Activated naive CD4-positive, alpha-beta T cell treated with anti-CD3 and anti-CD28 coated beads, Interleukin-2, amount 50 U/mL, for 24 hours (primary cell): ENCODE results near the gene KERA.
"Not testable (repeated sequence)": the region's sequence is repeated elsewhere in the genome, so short reads cannot be mapped to it uniquely, and the experiment has no call there.

Source experiments
- H3K27ac Mint-ChIP-seq: one replicate; pipeline ENCODE4 v1.8.0; 2021; ENCODE audit warnings: mild to moderate bottlenecking, mixed read lengths
- H3K27me3 Mint-ChIP-seq: one replicate; pipeline ENCODE4 v1.8.0; 2021; ENCODE audit warnings: mixed read lengths
- H3K36me3 Mint-ChIP-seq: one replicate; pipeline ENCODE4 v1.8.0; 2021; ENCODE audit warnings: mixed read lengths
- H3K4me1 Mint-ChIP-seq: one replicate; pipeline ENCODE4 v1.8.0; 2021; ENCODE audit warnings: mixed read lengths
- H3K4me3 Mint-ChIP-seq: one replicate; pipeline ENCODE4 v1.8.0; 2021; ENCODE audit warnings: mild to moderate bottlenecking, mixed read lengths
- H3K9me3 Mint-ChIP-seq: one replicate; pipeline ENCODE4 v1.8.0; 2021; ENCODE audit warnings: mixed read lengths

Gene KERA

DNA sequence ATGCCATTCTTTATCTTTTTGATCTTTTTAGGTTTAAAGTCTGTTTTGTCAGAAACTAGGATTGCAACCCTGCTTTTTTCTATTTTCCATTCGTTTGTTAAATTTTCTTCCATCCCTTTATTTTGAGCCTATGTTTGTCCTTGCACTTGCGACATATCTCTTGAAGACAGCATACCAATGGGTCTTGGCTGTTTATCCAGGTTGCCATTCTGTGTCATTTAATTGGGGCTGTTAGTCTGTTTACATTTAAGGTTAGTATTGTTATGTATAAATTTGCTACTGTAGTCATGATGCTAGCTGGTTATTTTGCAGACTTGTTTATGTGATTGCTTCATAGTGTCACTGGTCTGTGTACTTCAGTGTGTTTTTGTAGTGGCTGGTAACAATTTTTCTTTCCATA, 32.1 kb upstream of the KERA start:
- H3K27ac Mint-ChIP-seq, H3K27me3 Mint-ChIP-seq, H3K36me3 Mint-ChIP-seq, H3K4me3 Mint-ChIP-seq, H3K4me1 Mint-ChIP-seq: not testable (repeated sequence)
- H3K9me3 Mint-ChIP-seq = peaks cover 31% of the 10 kb centered on the region

DNA sequence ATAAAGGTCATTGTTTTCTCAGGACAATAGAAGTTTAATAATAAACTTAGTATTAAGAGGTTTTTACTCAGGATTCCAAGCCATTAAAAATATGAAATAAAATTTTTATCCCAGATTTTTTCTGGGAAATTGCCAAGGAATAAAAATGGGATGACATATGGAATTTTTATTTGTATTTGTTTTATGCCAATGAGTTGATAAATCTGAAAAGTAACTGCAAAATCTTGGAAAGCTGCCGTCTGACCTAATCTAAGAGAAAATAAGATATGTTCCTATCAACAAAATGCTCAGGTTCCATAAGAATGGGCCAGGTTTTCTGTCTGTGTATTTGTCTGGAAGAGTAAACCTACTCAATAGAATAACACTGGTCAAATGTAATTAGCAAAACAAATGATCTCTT, 22.2 kb upstream of the KERA start:
- H3K36me3 Mint-ChIP-seq = no peaks in the 10 kb centered on the region
- no peak overlapping the region for H3K27ac Mint-ChIP-seq
- no peak overlapping the region for H3K4me3 Mint-ChIP-seq
- no peaks in the 10 kb centered on the region for H3K27me3 Mint-ChIP-seq
- H3K4me1 Mint-ChIP-seq = no peaks in the 10 kb centered on the region
- no peaks in the 10 kb centered on the region for H3K9me3 Mint-ChIP-seq

DNA sequence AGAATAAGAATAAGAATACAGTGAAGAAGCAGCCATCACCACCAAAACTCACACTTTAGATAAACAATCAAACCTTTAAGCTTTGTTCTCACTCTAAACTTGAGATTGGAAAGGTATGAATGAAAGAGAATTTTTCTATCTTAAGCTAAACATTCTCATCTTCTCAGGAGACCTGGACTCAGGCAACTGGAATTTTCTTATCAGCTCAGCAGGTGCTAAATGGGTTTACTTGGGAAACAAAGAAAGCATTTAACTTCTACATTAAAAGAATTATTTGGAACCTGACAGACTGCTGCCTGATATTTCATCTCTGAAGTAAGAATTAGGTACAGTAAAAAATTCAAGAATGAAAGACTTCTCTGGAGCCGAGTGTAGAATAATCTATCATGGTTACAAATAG, 20.7 kb upstream of the KERA start:
- H3K9me3 Mint-ChIP-seq = no peaks in the 10 kb centered on the region
- no peak overlapping the region for H3K4me3 Mint-ChIP-seq
- H3K4me1 Mint-ChIP-seq = no peaks in the 10 kb centered on the region
- H3K27ac Mint-ChIP-seq = no peak overlapping the region
- no peaks in the 10 kb centered on the region for H3K36me3 Mint-ChIP-seq
- H3K27me3 Mint-ChIP-seq = no peaks in the 10 kb centered on the region

DNA sequence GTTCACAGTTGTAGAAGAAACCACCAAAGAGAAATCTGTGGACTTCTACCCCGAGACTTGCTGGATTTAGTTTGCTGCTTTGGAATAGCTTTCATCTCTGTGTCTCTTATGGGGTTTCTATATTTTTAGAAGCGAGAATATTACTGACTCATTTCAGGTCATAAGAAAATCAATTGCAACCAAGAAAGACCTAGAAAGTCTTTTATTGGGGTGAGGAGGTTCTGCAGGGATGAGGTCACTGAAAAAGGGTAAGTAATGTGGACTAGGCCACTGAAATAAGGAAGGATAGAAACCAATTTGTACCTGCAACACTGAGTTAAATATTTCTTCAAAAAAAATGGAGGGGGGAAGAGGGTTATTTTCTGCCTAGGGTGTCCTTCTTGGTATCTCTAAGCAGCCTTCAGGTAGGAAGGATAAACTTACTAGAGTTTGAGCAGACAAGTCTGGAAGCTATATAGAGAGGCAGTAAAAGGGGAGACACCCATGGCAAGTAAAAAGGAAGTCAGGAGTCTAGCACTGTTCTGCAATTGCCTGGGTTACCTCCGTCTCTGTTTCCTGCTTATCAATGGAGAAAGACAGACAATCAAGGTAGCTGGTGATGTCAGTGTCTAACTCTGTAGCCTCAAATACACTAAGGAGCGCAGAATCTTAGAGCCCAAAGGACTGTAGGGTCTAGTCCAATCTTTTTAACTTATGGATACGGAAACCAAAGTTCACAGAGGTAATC, 19.6 kb upstream of the KERA start:
- H3K9me3 Mint-ChIP-seq = no peaks in the 10 kb centered on the region
- no peaks in the 10 kb centered on the region for H3K4me1 Mint-ChIP-seq
- no peak overlapping the region for H3K27ac Mint-ChIP-seq
- H3K36me3 Mint-ChIP-seq = no peaks in the 10 kb centered on the region
- no peak overlapping the region for H3K4me3 Mint-ChIP-seq
- peaks cover 2% of the 10 kb centered on the region for H3K27me3 Mint-ChIP-seq

DNA sequence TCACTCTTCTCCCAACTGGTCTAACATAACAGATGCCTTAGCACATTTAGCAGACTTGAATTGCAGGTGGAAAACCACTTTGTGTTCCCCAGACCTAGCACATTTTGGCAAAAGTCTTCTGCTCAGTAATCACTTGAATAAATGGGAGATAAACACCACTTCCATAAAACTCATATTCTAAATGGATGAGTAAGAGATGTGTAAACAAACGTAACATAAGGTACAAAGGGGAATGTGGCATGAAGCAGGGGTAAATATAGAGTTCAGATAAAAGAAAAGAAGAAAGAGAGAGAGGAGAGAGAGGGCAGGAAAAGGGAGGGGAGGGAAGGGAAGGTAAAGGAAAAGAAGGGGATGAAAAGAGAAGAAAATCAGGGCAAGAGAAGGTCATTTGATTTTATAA, 17.0 kb upstream of the KERA start:
- H3K27me3 Mint-ChIP-seq = peaks cover 2% of the 10 kb centered on the region
- H3K27ac Mint-ChIP-seq = no peak overlapping the region
- no peaks in the 10 kb centered on the region for H3K36me3 Mint-ChIP-seq
- H3K4me1 Mint-ChIP-seq = no peaks in the 10 kb centered on the region
- no peaks in the 10 kb centered on the region for H3K9me3 Mint-ChIP-seq
- no peak overlapping the region for H3K4me3 Mint-ChIP-seq

DNA sequence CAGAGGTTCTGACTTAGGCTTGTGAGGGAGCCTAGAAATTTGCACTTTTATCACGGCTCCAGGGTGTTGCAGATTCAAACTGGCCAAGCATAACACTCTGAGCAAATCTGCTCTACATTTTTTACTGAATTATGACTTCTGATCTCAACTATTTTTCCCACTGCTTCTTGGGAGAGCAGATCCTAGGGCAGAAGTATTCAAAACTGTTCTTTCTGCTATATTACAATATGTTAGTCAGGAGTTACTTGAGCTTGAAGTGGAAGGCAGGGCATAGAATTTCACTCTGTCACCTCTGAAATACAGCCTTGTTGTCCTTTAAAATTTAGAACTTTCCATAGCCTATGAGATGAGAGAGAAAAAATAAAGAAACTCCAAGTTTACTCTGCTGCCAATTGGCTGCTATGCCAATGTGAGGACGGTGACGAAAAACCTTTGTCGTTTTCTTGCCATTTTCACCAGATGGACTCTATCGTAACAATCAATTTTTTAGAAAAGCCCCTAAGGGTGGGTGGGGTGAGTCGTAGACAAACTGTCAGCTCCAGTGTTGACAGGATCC, 16.4 kb upstream of the KERA start:
- no peaks in the 10 kb centered on the region for H3K36me3 Mint-ChIP-seq
- H3K27me3 Mint-ChIP-seq = peaks cover 4% of the 10 kb centered on the region
- H3K4me3 Mint-ChIP-seq = no peak overlapping the region
- no peaks in the 10 kb centered on the region for H3K9me3 Mint-ChIP-seq
- H3K4me1 Mint-ChIP-seq = no peaks in the 10 kb centered on the region
- no peak overlapping the region for H3K27ac Mint-ChIP-seq

DNA sequence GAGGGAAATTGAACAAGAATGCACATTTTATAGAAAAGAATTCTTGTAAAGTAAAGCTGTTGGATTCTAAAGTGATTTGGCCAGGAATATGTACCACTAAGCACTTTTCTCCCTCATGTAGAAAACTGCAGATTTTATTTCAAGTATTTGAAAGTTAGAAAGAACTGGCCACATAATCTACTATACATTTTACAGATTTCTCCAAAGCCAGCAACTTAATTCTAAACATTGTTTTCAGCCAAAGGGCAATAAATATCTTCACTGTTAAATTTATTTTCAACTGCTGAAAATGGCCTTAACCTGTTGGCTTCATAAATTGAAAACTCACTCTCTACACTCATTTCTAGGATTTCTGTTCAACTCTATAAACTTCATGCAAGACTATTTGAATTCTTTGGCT, 15.6 kb upstream of the KERA start:
- peaks cover 6% of the 10 kb centered on the region for H3K27me3 Mint-ChIP-seq
- H3K4me1 Mint-ChIP-seq = no peaks in the 10 kb centered on the region
- no peaks in the 10 kb centered on the region for H3K9me3 Mint-ChIP-seq
- no peak overlapping the region for H3K27ac Mint-ChIP-seq
- H3K36me3 Mint-ChIP-seq = no peaks in the 10 kb centered on the region
- no peak overlapping the region for H3K4me3 Mint-ChIP-seq

DNA sequence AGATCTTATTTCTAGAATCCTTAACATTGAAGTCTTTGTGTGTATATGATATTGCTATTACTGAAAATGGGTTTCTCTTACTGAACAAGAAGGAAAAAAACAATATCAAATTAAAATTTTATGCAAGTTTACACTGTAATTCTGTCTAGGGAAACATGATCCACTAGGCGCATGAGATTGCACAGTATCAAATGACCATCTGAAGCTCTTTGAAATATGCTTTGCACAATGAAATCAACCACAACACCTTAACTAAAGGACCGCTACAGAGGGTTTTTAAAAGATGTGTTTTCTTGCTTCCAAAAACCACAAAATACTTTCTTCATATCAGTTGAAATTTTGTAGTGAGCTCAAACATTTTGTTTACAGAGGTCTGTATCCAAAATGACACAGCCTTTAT, 15.1 kb upstream of the KERA start:
- Mint-ChIP-seq H3K4me3 (no peak overlapping the region), H3K27ac (no peak overlapping the region), H3K36me3 (no peaks in the 10 kb centered on the region), H3K27me3 (peaks cover 6% of the 10 kb centered on the region), H3K4me1 (no peaks in the 10 kb centered on the region), H3K9me3 (no peaks in the 10 kb centered on the region)

DNA sequence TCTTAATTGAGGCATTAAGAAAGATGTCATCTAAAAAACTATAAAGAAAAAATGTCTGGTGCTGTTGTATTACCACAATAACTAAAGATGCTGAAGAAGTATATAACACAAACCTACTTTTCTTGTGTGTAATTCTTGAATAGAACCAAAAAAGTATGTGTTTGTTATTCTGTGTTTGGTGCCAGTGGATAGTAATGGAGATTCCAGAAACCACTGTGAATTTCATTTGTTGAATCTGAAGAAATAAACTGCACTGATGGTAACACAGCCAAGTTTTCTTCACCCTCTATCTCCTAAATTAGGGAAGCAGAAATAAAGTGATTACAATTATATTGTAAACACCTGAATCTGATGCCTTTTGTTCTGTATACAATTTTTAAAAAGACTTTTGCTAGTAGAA, 13.1 kb upstream of the KERA start:
- Mint-ChIP-seq H3K27me3 (peaks cover 8% of the 10 kb centered on the region), H3K36me3 (no peaks in the 10 kb centered on the region), H3K4me1 (no peaks in the 10 kb centered on the region), H3K27ac (no peak overlapping the region), H3K4me3 (no peak overlapping the region), H3K9me3 (no peaks in the 10 kb centered on the region)

DNA sequence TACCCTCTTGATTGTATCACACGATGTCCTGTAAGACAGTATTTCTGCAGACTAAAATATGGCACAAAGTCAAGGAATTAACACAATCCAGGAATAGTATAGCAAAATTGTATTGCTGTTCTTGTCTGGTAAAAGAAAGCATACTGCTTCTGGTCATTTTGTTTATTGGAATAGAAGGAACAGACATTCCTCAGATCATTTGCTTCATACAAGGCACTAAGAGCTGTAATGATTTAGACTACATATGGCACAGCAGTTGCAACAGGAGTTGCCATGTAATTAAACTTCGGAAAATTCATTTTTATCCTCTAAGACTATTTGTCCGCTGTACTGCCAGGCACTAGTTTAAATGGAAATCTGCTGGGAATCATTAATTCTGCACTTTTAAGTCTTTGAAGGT, 7.6 kb upstream of the KERA start:
- Mint-ChIP-seq H3K36me3 (no peaks in the 10 kb centered on the region), H3K27ac (no peak overlapping the region), H3K4me3 (no peak overlapping the region), H3K4me1 (no peaks in the 10 kb centered on the region), H3K9me3 (no peaks in the 10 kb centered on the region), H3K27me3 (peaks cover 12% of the 10 kb centered on the region)

DNA sequence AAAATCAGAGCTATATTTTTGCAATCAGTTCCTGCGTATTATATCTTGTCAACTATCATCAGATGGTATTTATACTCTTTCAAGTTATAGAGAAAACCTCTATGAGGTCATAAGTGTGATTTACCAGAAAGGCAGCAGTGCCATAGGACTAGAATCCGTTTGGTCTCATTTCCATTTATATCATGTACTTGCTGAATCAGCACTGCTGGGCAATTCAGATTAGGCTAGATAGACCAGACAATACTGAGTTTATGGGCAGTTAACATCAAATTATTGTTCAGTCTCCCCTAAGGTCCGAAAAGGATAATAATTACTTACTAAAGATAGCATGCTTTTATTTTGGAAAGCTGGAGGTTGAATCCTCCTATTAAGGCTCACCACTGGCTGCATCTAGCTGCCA, 6.8 kb upstream of the KERA start:
- peaks cover 14% of the 10 kb centered on the region for H3K27me3 Mint-ChIP-seq
- H3K9me3 Mint-ChIP-seq = peaks cover 1% of the 10 kb centered on the region
- no peaks in the 10 kb centered on the region for H3K4me1 Mint-ChIP-seq
- no peaks in the 10 kb centered on the region for H3K36me3 Mint-ChIP-seq
- no peak overlapping the region for H3K27ac Mint-ChIP-seq
- H3K4me3 Mint-ChIP-seq = no peak overlapping the region

DNA sequence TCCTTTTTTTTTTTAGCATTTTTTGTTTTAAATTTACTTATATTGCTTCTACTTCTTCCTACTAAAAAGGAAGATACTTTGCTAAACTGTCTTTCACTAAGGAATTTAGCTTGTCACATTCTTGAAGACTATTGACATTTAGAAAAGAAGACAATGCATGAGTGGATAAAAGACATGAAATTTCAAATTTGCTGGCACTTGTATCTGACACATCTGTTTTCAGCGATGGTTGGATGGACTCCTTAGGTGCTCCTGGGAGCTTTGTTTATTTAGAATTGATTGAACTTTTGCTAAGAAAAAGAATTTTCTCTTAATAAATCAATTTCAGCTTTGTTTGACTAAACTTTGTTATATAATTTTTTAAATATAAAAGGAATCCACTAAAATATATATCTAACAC, 3.3 kb upstream of the KERA start:
- H3K36me3 Mint-ChIP-seq = no peaks in the 10 kb centered on the region
- H3K4me3 Mint-ChIP-seq = no peak overlapping the region
- no peak overlapping the region for H3K27ac Mint-ChIP-seq
- peaks cover 8% of the 10 kb centered on the region for H3K27me3 Mint-ChIP-seq
- H3K9me3 Mint-ChIP-seq = peaks cover 5% of the 10 kb centered on the region
- H3K4me1 Mint-ChIP-seq = no peaks in the 10 kb centered on the region

DNA sequence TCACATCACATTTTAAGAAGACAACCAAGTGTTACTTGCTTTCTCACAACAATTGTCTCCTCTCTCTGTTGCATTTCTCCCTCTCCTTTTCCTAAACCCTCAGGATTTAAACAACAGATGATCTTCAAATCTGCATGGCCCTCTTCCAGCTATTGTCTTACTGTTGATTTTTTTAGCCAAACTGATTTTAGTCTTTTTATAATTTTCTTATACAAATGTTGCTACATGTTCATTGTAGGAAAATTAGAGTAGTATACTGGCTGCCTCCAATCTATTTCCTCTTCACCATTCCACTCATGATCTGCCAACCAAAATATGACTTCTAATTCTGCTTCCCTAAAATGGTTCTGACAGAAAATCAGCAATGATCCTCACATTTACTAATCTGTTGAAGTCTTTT, 1.4 kb upstream of the KERA start:
- no peaks in the 10 kb centered on the region for H3K36me3 Mint-ChIP-seq
- H3K27ac Mint-ChIP-seq = no peak overlapping the region
- no peaks in the 10 kb centered on the region for H3K4me1 Mint-ChIP-seq
- no peak overlapping the region for H3K4me3 Mint-ChIP-seq
- H3K27me3 Mint-ChIP-seq = peaks cover 8% of the 10 kb centered on the region
- H3K9me3 Mint-ChIP-seq = peaks cover 5% of the 10 kb centered on the region

DNA sequence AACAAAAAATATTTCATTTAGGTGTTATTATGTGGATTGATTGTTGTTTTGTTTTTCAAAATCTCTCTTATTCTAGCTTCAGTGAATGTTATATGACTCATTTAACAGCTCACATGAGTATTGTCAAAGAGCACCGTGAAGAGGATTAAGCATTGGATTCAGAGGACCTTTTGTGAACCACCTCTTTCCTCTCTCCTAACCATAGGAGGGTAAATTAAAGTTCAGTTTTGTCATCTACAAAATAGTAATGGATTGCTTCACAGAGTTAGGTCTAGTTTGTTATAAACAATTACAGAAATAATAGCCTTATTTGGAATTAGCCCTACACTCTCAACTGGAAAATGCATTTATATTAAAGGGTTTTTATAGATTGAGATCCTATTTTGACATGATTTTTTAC, 962 bp upstream of the KERA start:
- Mint-ChIP-seq H3K36me3 (no peaks in the 10 kb centered on the region), H3K27me3 (peaks cover 8% of the 10 kb centered on the region), H3K4me3 (no peak overlapping the region), H3K27ac (no peak overlapping the region), H3K9me3 (peaks cover 5% of the 10 kb centered on the region), H3K4me1 (no peaks in the 10 kb centered on the region)

DNA sequence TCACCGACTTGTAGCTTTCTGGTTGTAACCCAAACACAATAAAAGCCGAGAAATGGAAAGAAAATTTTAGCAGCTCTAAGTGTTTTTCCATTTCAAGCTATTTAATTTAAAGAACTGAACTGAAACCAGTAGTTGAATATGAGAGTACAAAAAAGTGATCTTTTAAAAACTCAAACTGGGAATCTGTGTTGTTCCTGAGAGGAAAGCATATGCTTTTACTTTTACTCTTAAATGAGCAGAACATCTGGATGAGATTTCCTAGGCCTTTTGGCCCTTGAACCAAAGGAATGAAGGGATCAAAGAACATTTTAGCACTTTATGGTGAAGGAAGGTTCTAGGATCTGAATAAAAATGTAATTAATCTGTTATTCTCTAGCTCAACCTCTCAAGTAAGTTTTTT, 1.3 kb downstream of the KERA start:
- Mint-ChIP-seq H3K27me3 (peaks cover 5% of the 10 kb centered on the region), H3K9me3 (peaks cover 5% of the 10 kb centered on the region), H3K36me3 (no peaks in the 10 kb centered on the region), H3K4me1 (no peaks in the 10 kb centered on the region), H3K4me3 (no peak overlapping the region), H3K27ac (no peak overlapping the region)

DNA sequence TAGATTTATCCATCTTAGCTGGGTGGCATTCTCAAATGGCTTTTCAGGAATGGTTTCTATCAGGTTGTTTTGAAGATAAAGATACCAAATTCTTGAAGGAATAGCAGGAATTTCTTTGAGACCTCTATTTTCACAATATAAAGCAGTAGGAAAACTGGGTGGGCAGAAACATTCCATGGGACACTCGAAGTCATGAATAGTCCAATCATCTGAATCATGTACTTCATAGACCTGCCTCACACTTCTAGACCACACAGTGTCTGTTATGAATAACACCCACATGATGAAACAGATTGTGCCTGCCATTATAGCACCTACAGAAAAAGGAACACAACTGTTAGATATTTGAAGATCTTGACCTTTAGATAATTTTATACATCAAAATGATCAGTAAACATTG, 1.8 kb downstream of the KERA start:
- Mint-ChIP-seq H3K4me3 (no peak overlapping the region), H3K27ac (no peak overlapping the region), H3K4me1 (no peaks in the 10 kb centered on the region), H3K36me3 (no peaks in the 10 kb centered on the region), H3K27me3 (peaks cover 5% of the 10 kb centered on the region), H3K9me3 (peaks cover 5% of the 10 kb centered on the region)
